ENCODE measurements around the gene LYPD1.

DNA sequence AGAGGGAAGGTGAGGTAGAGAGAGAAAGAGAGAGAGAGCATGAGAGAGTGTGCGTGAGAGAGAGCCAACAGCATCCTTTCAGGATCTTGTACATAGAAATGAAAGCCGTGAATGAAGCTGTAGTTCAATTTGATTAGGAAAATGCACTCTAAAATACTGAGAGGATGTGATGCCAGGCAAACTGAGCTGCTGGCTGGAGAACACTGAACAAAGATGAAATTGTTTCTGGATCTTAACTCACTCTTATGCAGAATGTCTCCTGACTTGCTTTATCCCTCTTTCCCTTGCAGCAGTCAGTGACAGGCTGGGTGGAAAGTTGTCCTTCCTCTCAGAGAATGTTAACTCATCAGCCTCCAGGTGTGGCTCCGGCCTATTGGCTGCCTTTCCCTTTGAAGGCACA is 10.7 kb downstream of the LYPD1 start:
- TF ChIP-seq, protein P1, sequence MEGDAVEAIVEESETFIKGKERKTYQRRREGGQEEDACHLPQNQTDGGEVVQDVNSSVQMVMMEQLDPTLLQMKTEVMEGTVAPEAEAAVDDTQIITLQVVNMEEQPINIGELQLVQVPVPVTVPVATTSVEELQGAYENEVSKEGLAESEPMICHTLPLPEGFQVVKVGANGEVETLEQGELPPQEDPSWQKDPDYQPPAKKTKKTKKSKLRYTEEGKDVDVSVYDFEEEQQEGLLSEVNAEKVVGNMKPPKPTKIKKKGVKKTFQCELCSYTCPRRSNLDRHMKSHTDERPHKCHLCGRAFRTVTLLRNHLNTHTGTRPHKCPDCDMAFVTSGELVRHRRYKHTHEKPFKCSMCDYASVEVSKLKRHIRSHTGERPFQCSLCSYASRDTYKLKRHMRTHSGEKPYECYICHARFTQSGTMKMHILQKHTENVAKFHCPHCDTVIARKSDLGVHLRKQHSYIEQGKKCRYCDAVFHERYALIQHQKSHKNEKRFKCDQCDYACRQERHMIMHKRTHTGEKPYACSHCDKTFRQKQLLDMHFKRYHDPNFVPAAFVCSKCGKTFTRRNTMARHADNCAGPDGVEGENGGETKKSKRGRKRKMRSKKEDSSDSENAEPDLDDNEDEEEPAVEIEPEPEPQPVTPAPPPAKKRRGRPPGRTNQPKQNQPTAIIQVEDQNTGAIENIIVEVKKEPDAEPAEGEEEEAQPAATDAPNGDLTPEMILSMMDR (conservative IDR thresholded peaks at IDR 0.05) = no peak
- no peak for TF ChIP-seq EZH2 (IDR thresholded peaks at IDR 0.05; ENCODE audit: low read depth)

Data from PC-9 (cell line).